ENCODE results near the gene OXSR1. TPM values are rescaled to one million over a fixed set of nuclear protein-coding genes. Genes with fewer than 3 reads are reported as not detected.

The OXSR1 gene
- total RNA-seq, 6 experiments from 2014 or later: 48.5 to 54.3 (median 51.5) TPM

DNA sequence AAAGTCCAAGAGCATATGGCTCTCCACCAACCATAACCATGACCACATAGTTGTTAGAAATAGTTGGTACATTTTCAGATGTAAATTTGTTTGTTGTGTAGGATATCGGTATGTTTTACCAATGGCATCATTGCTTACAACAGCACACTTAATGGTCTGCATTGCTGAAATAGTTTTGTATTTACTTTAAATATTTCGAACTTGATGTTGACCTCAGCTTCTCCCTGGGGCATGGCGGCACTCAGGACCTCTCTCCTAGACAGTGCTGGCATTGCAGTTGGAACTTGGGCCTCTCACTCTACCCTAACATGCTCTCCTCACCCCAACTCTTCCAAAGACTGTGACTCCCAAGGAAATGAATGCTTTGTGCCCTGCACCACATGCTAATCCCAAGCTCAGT lies 105.3 kb downstream of the OXSR1 start:
- H3K27me3 Mint-ChIP-seq (ENCODE audit: insufficient read depth): no peaks in the 10 kb centered on the region; the same call in 1 of the 2 replicates
- no peak overlapping the region for H3K4me3 Mint-ChIP-seq
- H3K36me3 Mint-ChIP-seq (ENCODE audit: low read depth): peaks cover 16% of the 10 kb centered on the region
- H3K9me3 Mint-ChIP-seq: no peaks in the 10 kb centered on the region
- TF ChIP-seq, protein P1, sequence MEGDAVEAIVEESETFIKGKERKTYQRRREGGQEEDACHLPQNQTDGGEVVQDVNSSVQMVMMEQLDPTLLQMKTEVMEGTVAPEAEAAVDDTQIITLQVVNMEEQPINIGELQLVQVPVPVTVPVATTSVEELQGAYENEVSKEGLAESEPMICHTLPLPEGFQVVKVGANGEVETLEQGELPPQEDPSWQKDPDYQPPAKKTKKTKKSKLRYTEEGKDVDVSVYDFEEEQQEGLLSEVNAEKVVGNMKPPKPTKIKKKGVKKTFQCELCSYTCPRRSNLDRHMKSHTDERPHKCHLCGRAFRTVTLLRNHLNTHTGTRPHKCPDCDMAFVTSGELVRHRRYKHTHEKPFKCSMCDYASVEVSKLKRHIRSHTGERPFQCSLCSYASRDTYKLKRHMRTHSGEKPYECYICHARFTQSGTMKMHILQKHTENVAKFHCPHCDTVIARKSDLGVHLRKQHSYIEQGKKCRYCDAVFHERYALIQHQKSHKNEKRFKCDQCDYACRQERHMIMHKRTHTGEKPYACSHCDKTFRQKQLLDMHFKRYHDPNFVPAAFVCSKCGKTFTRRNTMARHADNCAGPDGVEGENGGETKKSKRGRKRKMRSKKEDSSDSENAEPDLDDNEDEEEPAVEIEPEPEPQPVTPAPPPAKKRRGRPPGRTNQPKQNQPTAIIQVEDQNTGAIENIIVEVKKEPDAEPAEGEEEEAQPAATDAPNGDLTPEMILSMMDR (IDR thresholded peaks at IDR 0.05): no peak
- no peak for DNase-seq
- H3K27ac Mint-ChIP-seq: no peak overlapping the region
- H3K4me1 Mint-ChIP-seq (ENCODE audit: low read depth): peaks cover 11% of the 10 kb centered on the region

DNA sequence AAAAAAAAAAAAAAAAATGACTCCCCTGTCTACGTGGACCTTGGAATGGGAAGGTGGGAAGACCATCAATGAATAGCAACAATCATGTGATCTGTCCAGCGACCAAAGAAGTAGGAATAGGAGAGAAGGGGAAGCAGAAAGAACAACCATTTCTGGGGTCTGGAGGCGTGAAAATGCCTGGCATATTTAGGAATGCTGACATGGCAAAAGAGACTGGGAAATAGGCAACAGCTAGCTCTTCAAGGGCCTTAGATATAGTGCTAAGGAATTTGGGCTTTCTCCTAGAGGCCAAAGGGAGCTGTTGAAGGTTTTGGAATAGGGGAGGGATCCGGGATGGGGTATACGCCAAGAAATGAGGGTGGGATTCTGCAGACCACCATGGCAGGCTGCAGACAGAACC lies 106.2 kb downstream of the OXSR1 start:
- Mint-ChIP-seq H3K36me3 (ENCODE audit: low read depth) (peaks cover 16% of the 10 kb centered on the region), H3K4me1 (ENCODE audit: low read depth) (peaks cover 11% of the 10 kb centered on the region), H3K9me3 (no peaks in the 10 kb centered on the region), H3K27ac (no peak overlapping the region), H3K4me3 (no peak overlapping the region), H3K27me3 (ENCODE audit: insufficient read depth) (no peaks in the 10 kb centered on the region)
- no peak for DNase-seq
- TF ChIP-seq, protein P1 (IDR thresholded peaks at IDR 0.05): no peak

- no peak for DNase-seq
- Mint-ChIP-seq H3K36me3 (ENCODE audit: low read depth) (peaks cover 30% of the 10 kb centered on the region), H3K9me3 (no peaks in the 10 kb centered on the region), H3K4me1 (ENCODE audit: low read depth) (peaks cover 10% of the 10 kb centered on the region), H3K4me3 (no peak overlapping the region), H3K27me3 (ENCODE audit: insufficient read depth) (peaks cover under 1% of the 10 kb centered on the region; the same call in 1 of the 2 replicates), H3K27ac (no peak overlapping the region)
- TF ChIP-seq, protein P1 (IDR thresholded peaks at IDR 0.05): no peak
Measured at GRCh38 chr3:38274864-38275649, 109.7 kb downstream of the OXSR1 start.

DNA sequence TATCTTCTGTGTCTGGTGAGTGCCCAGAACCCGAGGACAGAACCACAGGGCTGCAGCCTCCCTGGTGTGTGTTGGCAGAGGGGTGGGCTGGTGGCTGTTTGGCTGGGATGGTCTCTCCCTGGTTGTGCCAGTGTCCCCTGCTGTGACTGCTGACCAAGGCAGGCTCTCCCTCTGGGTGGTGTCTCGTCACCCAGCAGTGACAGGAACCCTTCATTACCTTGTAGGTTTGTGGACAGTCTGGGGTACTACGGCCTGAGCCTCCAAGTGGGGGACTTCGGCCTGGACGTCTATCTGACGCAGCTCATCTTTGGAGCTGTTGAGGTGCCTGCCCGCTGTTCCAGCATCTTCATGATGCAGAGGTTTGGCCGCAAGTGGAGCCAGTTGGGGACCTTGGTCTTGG lies 110.3 kb downstream of the OXSR1 start:
- H3K4me1 Mint-ChIP-seq (ENCODE audit: low read depth): peaks cover 4% of the 10 kb centered on the region
- no peak for DNase-seq
- no peaks in the 10 kb centered on the region for H3K9me3 Mint-ChIP-seq
- H3K36me3 Mint-ChIP-seq (ENCODE audit: low read depth): peaks cover 24% of the 10 kb centered on the region
- no peak overlapping the region for H3K4me3 Mint-ChIP-seq
- TF ChIP-seq, protein P1 (IDR thresholded peaks at IDR 0.05): no peak
- H3K27me3 Mint-ChIP-seq (ENCODE audit: insufficient read depth): peaks cover 2% of the 10 kb centered on the region; the same call in 1 of the 2 replicates
- H3K27ac Mint-ChIP-seq: no peak overlapping the region

DNA sequence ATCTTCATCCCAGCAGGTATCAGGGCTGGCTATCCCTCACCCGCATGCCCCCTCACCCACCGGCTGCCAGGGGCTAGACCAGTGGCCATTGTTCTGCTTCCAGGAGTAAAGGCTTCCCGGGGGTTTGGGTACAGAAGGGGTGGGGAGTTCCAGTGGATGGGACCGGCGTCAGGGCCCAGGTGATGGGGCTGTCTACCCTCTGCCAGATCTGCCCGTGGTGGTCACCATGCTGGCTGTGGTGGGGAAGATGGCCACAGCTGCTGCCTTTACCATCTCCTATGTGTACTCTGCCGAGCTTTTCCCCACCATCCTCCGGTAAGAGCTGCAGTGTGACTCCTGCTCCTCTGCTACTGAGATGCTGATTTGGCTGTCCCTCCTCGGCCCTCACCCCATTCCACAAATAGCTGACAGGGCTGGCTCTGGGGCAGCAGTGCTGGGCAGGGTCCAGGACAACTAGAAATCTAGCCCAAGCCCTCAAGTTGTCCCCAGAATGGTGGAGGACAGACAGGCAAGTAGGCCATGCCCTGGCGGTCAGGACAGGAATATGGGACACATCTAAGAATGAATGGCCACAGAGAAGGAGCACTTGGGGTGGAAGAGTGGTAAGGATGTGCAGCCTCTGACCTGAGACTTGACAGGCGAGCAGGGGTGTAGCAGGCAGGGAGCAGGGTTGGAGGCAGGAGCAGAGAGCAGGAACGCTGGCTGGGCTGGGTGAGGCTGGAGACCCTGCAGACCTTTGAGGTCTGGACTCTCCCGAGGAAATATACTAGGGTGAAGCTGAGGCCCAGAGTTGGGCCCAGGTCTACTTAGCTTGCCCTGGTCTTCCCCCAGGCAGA lies 111.0 kb downstream of the OXSR1 start:
- no peak overlapping the region for H3K27ac Mint-ChIP-seq

More for the DNA sequence above, 111.0 kb downstream of the OXSR1 start:
- peaks cover 2% of the 10 kb centered on the region; the same call in 1 of the 2 replicates for H3K27me3 Mint-ChIP-seq (ENCODE audit: insufficient read depth)
- H3K9me3 Mint-ChIP-seq: no peaks in the 10 kb centered on the region
- H3K36me3 Mint-ChIP-seq (ENCODE audit: low read depth): peaks cover 21% of the 10 kb centered on the region
- H3K4me3 Mint-ChIP-seq: no peak overlapping the region
- no peak for DNase-seq
- H3K4me1 Mint-ChIP-seq (ENCODE audit: low read depth): no peaks in the 10 kb centered on the region
- TF ChIP-seq, protein P1 (IDR thresholded peaks at IDR 0.05): no peak

All from HFFc6 (cell line).